GM18502 (cell line): ENCODE measurements around the gene SLC25A43.
"Not testable (repeated sequence)": the region's sequence is repeated elsewhere in the genome, so short reads cannot be mapped to it uniquely, and the experiment has no call there.

ENCODE experiments used
- ATAC-seq: cut with Tn5 transposase; IDR thresholded peaks from one replicate; pipeline ENCODE4 v1.9.1; 2021; ENCODE audit warnings: mild to moderate bottlenecking; ENCODE audit not compliant: unreplicated experiment, poor library complexity

Gene SLC25A43

GRCh38 chrX:119466970-119467369, 67.8 kb downstream of the SLC25A43 start:
- no peak for ATAC-seq

- ATAC-seq = no peak
These were observed 68.3 kb downstream of the SLC25A43 start for GRCh38 chrX:119467433-119467832.

DNA sequence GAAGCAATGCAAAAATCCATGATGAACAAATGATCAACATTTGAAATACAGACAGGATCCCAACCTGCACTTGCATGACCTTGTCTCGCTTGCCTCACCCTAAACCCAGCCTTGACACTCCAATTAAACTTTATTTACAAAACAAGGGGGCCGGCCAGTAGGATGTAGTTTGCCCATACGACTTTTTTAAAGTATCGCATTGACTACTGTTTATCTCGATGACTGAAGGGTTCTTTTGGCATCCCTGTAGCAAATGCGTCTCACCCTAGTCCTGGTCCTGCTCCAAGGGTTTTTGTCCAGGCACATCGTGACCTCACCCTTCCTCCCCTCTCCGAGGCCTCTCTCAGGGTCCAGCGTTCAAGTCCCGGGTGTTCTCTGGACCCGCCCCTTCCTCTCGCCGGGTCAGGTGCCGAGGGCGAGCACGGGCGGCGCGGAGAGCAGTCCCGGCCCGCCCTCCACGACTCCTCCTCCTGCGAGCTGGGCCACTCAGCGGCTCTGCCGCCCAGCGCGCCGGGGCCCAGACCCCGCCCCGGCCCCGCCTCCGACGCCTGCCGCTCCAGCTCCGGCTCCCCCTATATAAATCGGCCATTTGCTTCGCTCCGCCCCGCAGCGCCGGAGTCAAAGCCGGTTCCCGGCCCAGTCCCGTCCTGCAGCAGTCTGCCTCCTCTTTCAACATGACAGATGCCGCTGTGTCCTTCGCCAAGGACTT, 68.9 kb downstream of the SLC25A43 start, which contains the start of gene SLC25A5:
Gene SLC25A5 (plus strand): TSS at position 603 of the 709 bp plus-strand sequence. CDS start 72 bp downstream, at position 675.
- ATAC-seq = peak; percentile 89

DNA sequence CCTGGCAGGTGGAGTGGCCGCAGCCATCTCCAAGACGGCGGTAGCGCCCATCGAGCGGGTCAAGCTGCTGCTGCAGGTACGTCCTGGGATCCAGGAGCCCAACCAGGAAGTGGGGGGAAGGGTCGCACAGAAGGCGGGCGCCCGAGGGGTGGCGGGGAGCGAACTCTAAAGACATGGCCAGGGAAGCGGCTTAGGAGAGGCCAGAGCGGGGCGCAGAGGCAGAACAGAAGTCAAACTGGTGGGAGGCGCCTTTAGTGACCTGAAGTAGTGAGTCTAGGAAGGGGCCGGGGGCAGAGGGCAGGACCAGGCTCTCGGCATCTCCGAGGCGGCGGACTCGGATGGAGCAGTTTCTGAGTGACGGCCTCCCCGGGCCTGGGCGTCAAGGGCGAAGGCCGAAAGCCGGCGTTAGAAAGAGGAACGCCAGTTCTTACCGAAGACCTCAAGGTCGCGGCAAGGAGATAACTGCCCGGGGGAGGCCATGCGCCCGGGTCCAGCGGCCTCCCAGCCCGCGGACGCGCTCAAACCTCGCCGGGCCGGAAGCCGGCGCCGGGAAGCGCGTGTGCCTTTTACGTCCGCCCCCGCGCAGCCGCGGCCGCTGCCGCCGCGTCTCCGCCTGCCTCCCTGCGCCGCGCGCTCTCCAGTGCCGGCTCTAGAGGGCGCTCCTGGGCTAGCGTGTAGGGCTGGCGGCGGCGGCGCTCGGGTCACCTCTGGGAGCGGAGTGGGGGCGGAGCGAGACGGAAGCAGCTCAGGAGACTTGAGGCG, 69.6 kb downstream of the SLC25A43 start:
- ATAC-seq = peak; percentile 71

DNA sequence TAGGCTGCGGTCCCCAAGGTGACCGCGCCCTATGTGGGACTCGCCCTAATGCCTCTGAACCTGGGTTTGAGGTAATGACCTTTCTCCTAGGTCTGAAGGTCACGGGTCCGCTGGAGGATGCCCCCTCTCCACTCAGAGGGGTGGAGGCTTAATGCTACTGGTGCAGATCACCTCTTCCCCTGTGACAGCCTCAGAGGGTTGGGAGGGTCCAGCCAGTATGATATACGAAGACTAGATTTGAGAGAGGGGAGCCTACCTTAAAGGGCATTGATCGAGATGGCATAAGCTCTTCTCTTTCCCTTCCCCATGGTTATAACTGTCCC, 70.1 kb downstream of the SLC25A43 start:
- ATAC-seq = no peak

DNA sequence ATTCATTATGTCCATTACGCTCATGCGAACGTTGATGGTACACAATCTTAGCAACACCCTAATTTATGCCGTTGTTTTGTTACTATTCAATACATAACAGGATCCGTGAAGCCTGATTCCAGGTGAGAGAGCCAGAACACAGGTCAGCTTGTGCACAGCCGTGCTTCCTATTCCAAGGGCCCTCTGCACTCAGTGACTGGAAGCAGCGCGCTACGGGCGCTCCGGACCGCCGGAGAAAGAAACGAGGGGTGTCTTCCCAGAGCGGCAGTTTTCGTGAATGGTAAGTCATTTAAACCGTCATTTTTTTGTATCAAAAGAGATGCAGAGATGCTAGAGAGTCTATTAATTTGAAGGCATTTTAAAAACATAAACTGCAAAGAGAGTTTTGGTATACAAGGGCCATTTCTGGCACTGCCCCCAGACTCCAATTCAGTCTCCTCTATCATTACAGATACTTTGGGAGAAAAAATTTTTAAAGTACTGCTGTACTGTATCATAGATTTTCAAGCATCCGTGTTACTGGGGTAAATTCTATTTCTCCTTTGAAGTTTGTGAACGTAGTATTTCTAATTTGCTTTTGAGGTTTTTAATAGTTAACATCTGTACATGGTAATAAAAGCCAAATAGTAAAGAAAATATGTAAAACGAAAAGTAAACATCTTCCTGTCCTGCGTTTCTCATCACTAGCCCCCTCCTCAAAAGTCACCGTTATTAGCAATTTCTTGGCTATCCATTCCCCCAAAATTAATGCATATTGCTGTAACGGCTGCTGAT, 75.7 kb downstream of the SLC25A43 start:
- no peak for ATAC-seq

DNA sequence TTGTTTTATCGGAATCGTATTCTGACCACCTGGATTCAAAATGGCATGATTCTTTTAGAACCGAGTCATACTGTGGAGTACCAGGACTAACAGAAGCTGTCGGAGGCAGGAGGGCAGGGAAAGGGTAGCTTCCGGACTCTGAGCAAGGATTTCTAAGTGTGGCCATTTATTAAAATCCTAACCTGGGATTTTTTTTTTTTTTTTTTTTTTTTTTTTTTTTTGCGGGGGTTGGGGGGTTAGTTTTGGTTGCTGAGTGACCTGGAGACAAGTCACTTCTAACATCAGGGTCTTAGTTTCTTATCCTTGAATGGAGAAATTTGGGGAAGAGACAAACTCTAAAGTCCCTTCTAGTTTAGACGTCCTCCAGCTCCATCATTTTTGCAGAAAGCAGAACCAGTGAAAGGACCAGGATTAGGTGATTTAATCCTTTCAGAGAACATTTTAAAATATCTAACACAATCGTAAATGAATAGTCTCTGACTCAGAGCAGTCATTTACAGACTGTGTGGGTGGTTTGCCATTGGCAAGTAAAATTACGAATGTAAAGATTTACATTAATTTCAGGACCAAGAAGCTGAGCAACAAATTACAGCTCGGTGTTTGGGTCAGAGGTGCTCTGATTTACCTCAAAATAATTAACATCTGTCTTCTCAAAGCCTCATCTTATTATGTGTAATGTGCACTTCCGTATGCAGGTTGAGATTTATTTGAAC, 76.4 kb downstream of the SLC25A43 start:
- no peak for ATAC-seq

GRCh38 chrX:119477812-119478232, 78.7 kb downstream of the SLC25A43 start:
- no peak for ATAC-seq

- no peak for ATAC-seq
These were observed 79.4 kb downstream of the SLC25A43 start for GRCh38 chrX:119478504-119478903.

DNA sequence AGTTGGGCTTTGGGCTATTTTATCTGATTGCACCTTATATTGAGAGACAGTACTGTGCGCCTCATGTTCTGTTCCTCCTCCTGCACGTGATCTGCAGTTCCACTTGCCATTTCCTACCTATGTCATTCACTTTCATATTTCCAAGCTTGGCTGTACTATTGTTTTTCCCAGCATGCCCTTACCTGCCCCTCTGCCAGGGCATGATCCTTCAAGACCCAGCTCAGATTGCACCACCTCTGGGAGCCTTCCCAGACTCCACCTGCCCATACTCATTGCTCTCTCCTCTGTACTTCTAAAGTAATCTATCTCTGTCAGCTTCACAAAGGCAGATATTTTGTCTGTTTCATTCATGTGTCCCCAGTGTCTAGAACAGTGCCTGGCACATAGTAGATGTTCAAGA, 80.7 kb downstream of the SLC25A43 start:
- ATAC-seq = no peak

GRCh38 chrX:119481323-119481801, 82.2 kb downstream of the SLC25A43 start:
- no peak for ATAC-seq

DNA sequence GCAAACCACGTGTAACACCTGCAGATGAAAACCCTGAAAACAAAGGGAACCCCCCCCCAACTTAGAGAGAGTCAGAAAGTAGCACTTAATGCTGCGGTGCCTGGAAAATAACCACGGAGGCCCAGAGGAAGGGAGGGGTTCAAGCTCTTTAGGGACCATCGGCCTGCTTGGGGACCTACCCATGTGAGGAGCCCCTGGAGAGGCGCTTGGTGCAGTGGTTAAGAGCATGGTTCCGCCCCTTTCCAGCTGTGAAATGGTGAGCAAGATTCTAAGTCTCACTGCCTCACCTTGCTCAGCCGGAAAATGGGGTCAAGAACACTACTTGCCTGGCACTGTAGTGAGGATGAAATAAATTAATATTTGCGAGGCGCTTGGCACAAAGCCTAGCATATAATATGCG, 82.9 kb downstream of the SLC25A43 start:
- peak; percentile 15 for ATAC-seq

DNA sequence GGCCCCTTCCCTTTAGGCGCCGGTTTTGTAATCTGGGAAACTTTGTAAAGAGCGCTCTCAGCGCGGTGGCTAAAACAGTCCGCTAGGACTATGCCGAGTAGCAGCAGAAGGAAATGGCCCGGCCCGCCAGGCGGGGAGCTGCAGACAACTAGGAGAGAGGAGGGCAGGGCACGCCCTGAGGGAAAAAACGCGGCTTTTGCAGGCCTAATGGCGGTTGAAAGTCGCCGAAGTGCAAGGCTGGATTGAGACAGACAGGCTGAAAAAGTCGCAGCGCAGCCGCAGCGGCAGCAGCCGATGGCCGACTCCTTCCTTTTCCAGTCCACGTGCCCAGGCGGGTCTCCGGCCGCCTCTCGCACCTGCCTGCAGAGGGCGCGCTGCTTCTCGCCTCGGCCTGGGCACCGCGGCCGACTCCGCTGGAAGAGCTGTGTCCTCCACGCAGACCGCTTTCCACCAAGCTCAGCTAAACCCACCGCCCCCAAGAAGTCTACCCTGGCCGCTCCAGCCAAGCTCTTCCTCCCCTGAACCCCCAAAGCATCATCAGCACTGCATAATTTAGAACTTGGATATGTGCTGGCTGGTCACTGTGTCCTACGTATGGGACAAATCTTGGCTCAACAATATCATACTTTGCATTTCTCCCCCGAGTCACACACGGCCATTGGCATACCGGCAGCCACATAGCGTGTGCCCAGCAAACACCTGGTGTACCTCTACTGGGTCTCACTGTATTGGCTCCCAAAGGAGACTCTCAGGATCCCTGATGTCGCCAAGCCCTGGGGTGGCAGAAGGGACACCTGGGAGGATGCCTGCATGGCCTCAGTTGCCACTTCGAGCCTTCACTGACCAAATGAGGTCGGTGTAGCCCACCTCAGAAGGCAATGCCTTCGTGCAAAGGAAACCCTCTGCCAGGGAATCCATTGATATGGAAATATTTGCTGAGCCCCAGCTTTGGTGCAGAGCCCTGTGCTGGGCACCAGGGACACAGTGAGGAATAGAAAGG, 83.6 kb downstream of the SLC25A43 start:
- peak; percentile 83 for ATAC-seq

- ATAC-seq = no peak
These were observed 87.6 kb downstream of the SLC25A43 start for GRCh38 chrX:119486745-119487144.

GRCh38 chrX:119487766-119488165, 88.6 kb downstream of the SLC25A43 start:
- ATAC-seq = not testable (repeated sequence)

DNA sequence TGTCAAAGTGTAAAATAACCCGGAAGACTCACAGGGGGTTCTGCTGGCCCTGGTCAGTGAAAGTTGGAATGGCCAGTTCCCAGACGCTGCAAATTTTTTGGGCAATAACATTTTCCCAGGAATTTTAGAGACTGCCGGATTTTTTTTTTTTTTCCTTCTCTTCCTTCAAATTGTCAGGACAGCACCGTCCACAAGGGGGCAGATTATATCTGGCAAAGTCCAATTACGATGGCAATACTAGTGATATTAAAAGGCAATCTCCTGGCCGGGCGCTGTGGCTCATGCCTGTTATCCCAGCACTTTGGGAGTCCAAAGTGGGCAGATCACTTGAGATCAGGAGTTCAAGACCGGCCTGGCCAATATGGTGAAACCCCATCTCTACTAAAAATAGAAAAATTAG, 89.6 kb downstream of the SLC25A43 start:
- no peak for ATAC-seq

DNA sequence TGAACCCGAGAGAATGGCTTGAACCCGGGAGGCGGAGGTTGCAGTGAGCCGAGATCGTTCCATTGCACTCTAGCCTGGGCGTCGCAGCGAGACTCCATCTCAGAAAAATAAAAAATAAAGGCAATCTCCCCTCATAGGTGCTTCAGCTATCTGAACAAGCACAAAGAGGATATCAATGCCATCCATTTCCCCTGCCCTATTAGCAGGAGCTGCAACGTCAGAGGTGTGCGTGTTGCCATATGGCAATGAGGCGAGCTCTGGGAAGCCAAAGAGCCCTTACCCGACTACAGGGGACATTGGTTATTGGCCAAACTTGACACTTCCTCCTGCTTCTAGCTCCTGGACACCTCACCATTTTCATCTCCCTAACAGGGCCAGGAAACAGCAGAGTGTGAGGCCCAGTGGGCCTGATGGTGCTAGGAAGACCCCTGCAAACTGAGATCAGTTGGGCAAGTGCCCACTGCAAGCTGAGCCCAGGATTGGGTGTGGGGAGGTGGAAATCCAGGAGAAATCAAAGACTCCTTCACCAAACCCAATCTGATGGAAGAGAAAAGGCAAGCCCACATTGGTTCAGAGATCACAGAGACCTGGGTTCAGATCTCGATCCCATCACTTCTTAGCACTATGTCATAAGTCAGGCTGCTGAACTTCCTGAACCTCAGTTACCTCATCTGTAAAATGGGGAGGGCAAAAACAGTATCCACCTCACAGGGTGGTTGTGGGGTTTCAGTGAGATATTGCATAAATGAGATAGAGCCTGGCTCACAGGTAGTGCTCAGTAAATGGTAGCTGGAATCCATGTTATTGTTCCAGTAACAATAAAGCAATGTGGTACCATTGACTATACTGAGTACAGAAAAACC, 90.3 kb downstream of the SLC25A43 start:
- ATAC-seq = no peak

DNA sequence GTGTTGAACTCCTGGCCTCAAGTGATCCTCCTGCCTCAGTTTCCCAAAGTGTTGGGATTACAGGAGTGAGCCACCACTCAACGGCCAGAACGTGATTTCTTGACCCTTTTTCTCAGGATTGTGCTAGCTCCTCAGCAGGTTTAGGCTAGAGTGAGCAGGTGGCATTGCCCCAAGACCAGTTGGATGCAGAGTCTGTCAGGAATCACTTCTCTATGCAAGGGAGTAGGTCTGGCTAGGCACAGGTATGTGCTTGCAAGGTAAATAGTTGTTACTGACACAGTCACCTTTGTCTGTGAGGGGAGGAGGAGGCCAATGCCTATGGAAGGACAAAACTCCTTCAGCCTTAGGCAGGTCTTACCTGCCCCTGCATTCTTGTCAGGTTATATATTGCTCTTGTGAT, 93.3 kb downstream of the SLC25A43 start:
- ATAC-seq = no peak
